ENCODE results near the gene SPDL1. TPM values are rescaled to one million over a fixed set of nuclear protein-coding genes. Genes with fewer than 3 reads are reported as not detected.

The SPDL1 gene
- total RNA-seq, 1 experiment from 2014 or later: 60.0 TPM

DNA sequence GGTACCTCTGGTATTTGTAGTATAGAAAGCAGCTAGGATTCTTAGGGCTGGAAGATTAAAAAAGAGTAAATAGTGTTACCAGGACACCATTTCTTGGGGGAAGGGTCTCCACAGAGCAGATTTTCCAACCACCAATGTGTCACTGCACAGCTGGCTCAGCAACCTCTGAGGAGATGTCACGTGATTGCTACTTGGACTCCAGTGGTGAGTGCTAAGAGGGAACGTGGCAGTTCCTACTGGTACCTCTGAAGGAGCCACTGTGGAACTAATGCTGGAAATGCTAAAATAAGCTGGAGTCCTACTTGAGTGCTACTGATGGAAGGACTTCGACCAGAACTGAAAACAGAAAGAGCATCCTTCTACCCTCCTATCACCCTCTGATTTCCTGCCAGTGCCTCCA, 36.1 kb upstream of the SPDL1 start:
- H3K9me3 ChIP-seq: no peaks in the 10 kb centered on the region
- no peaks in the 10 kb centered on the region for H3K9me3 Mint-ChIP-seq (ENCODE audit: unreplicated experiment)
- no peaks in the 10 kb centered on the region for H3K27me3 ChIP-seq (replicated peaks; ENCODE audit: control insufficient read depth, insufficient read depth, low read length)
- DNase-seq: no peak
- TF ChIP-seq, protein P1, sequence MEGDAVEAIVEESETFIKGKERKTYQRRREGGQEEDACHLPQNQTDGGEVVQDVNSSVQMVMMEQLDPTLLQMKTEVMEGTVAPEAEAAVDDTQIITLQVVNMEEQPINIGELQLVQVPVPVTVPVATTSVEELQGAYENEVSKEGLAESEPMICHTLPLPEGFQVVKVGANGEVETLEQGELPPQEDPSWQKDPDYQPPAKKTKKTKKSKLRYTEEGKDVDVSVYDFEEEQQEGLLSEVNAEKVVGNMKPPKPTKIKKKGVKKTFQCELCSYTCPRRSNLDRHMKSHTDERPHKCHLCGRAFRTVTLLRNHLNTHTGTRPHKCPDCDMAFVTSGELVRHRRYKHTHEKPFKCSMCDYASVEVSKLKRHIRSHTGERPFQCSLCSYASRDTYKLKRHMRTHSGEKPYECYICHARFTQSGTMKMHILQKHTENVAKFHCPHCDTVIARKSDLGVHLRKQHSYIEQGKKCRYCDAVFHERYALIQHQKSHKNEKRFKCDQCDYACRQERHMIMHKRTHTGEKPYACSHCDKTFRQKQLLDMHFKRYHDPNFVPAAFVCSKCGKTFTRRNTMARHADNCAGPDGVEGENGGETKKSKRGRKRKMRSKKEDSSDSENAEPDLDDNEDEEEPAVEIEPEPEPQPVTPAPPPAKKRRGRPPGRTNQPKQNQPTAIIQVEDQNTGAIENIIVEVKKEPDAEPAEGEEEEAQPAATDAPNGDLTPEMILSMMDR (IDR thresholded peaks at IDR 0.05; ENCODE audit: insufficient read depth in 1 of 2, low read depth in 1 of 2, low read length in 1 of 2, severe bottlenecking in 1 of 2, unreplicated experiment in 1 of 2): no peak
- ChIA-PET CTCF (interaction anchor here (0.9 to 1.6 kb wide), 4 partner anchors 201 to 560 kb away, joined by 3 to 17 read pairs (median 3); no protein-coding TSS in a partner anchor), POLR2A (interaction anchor here (0.7 kb wide), 1 partner anchor 782 kb away, joined by 3 read pairs; no protein-coding TSS in a partner anchor)
- peaks cover 6% of the 10 kb centered on the region for H3K4me1 ChIP-seq
- H3K4me3 ChIP-seq (ENCODE audit: low read depth, low read length): no peak overlapping the region
- no TSS peak for BruUV-seq (replicated peaks)
- H3K36me3 Mint-ChIP-seq (ENCODE audit: insufficient read depth, unreplicated experiment): no peaks in the 10 kb centered on the region
- peaks cover 17% of the 10 kb centered on the region for H3K4me1 Mint-ChIP-seq (ENCODE audit: low read depth, unreplicated experiment)
- no peak overlapping the region for H3K4me3 Mint-ChIP-seq (ENCODE audit: unreplicated experiment)
- intact Hi-C loops (cut with micrococcal nuclease; ENCODE audit: unreplicated experiment): loop anchor here (5.0 kb wide), 1 partner anchor 275 kb away; no protein-coding TSS in a partner anchor
- no peaks in the 10 kb centered on the region for H3K27me3 Mint-ChIP-seq (ENCODE audit: insufficient read depth, unreplicated experiment)
- H3K36me3 ChIP-seq (ENCODE audit: control insufficient read depth, insufficient read depth, low read length): no peaks in the 10 kb centered on the region
- H3K27ac Mint-ChIP-seq (ENCODE audit: unreplicated experiment): no peak overlapping the region

DNA sequence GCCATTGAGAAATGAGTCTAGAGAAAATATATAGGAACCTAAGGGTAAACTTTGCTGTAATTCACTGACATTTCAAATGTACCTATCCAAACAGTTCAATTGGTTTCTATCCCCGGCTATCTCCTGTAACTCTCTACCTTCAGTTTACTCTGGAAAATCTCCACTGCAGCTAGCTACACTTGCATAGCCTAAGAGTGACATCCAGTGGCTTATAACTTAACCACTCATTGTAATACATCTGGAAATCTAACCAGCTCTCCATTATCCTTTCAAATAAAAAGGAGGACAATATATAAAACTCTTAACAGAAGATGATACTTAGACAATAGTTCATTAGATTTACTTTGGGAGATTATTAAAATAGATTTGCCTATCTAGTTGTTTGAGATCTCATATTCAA, 35.3 kb upstream of the SPDL1 start:
- no peak overlapping the region for H3K27ac Mint-ChIP-seq (ENCODE audit: unreplicated experiment)
- no peaks in the 10 kb centered on the region for H3K9me3 Mint-ChIP-seq (ENCODE audit: unreplicated experiment)
- Histone ChIP-seq H3K4me1 (peaks cover 6% of the 10 kb centered on the region), H3K27me3 (replicated peaks; ENCODE audit: control insufficient read depth, insufficient read depth, low read length) (no peaks in the 10 kb centered on the region), H3K4me3 (ENCODE audit: low read depth, low read length) (no peak overlapping the region), H3K9me3 (no peaks in the 10 kb centered on the region), H3K36me3 (ENCODE audit: control insufficient read depth, insufficient read depth, low read length) (no peaks in the 10 kb centered on the region)
- peaks cover 17% of the 10 kb centered on the region for H3K4me1 Mint-ChIP-seq (ENCODE audit: low read depth, unreplicated experiment)
- no peaks in the 10 kb centered on the region for H3K36me3 Mint-ChIP-seq (ENCODE audit: insufficient read depth, unreplicated experiment)
- intact Hi-C loops (cut with micrococcal nuclease; ENCODE audit: unreplicated experiment): loop anchor here (1.0 to 5.0 kb wide), 10 partner anchors 33 to 869 kb away; no protein-coding TSS in a partner anchor
- ChIA-PET CTCF (interaction anchor here (0.6 to 1.6 kb wide), 14 partner anchors 9 to 922 kb away, joined by 3 to 17 read pairs (median 3); no protein-coding TSS in a partner anchor), POLR2A (no interaction called here)
- peak in 1 of 2 experiments; percentile 56 for DNase-seq
- H3K27me3 Mint-ChIP-seq (ENCODE audit: insufficient read depth, unreplicated experiment): no peaks in the 10 kb centered on the region
- no peak overlapping the region for H3K4me3 Mint-ChIP-seq (ENCODE audit: unreplicated experiment)
- no TSS peak for BruUV-seq (replicated peaks)
- TF ChIP-seq, protein P1 (IDR thresholded peaks at IDR 0.05; ENCODE audit: insufficient read depth in 1 of 2, low read depth in 1 of 2, low read length in 1 of 2, severe bottlenecking in 1 of 2, unreplicated experiment in 1 of 2): peak; percentile 51 to 57

DNA sequence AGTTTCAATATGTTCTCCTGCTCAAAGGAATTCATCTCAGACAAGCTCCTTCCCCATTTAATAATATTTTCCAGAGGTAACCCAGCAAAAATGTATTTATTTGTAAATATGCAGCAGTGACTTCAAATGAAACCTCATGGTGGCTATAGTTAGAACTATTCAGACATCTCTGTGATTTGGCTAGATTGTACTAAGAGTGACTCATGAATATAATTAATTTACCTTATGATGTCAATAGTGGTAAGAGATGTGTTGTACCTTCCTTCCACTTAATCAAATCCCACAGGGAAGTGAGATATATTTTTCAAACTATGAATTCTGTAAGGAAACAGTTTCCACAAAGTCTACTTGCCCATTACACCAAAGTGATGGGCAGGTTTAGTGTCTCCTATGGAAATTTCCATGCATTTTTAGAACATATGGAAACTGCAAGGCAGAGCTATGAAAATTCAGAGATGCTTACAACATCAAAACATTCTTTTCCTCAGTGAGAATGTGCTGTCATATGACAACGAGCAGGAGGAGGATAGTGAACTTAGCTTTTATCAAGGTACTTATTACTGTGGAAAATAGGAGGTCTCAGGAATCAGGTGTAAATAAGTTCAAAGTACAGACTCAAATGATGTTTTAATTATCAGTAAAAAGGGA, 34.0 kb upstream of the SPDL1 start:
- TF ChIP-seq, protein P1 (IDR thresholded peaks at IDR 0.05; ENCODE audit: insufficient read depth in 1 of 2, low read depth in 1 of 2, low read length in 1 of 2, severe bottlenecking in 1 of 2, unreplicated experiment in 1 of 2): no peak
- no TSS peak for BruUV-seq (replicated peaks)
- Histone ChIP-seq H3K4me1 (peaks cover 6% of the 10 kb centered on the region), H3K27me3 (replicated peaks; ENCODE audit: control insufficient read depth, insufficient read depth, low read length) (no peaks in the 10 kb centered on the region), H3K9me3 (no peaks in the 10 kb centered on the region), H3K4me3 (ENCODE audit: low read depth, low read length) (no peak overlapping the region), H3K36me3 (ENCODE audit: control insufficient read depth, insufficient read depth, low read length) (no peaks in the 10 kb centered on the region)
- Mint-ChIP-seq H3K36me3 (ENCODE audit: insufficient read depth, unreplicated experiment) (no peaks in the 10 kb centered on the region), H3K9me3 (ENCODE audit: unreplicated experiment) (no peaks in the 10 kb centered on the region), H3K27me3 (ENCODE audit: insufficient read depth, unreplicated experiment) (no peaks in the 10 kb centered on the region), H3K4me1 (ENCODE audit: low read depth, unreplicated experiment) (peaks cover 17% of the 10 kb centered on the region), H3K4me3 (ENCODE audit: unreplicated experiment) (no peak overlapping the region), H3K27ac (ENCODE audit: unreplicated experiment) (no peak overlapping the region)
- intact Hi-C loops (cut with micrococcal nuclease; ENCODE audit: unreplicated experiment): loop anchor here (2.0 to 5.0 kb wide), 3 partner anchors 109 to 327 kb away; no protein-coding TSS in a partner anchor
- DNase-seq: no peak
- ChIA-PET CTCF (interaction anchor here (1.4 to 1.5 kb wide), 2 partner anchors 331 to 545 kb away, joined by 3 to 5 read pairs; no protein-coding TSS in a partner anchor), POLR2A (no interaction called here)
